Measurements from ENCODE around the gene APPBP2.
"Not testable (repeated sequence)": the region's sequence is repeated elsewhere in the genome, so short reads cannot be mapped to it uniquely, and the experiment has no call there.

The APPBP2 gene

GRCh38 chr17:60430561-60430960 is 95.5 kb downstream of the APPBP2 start:
- not testable (repeated sequence) for DNase-seq

- DNase-seq: not testable (repeated sequence)
Observed at GRCh38 chr17:60428491-60428890, 97.6 kb downstream of the APPBP2 start.

- no peak for DNase-seq
Observed at GRCh38 chr17:60426596-60426995, 99.4 kb downstream of the APPBP2 start.

- no peak for DNase-seq
Observed at GRCh38 chr17:60425626-60426025, 100.4 kb downstream of the APPBP2 start.

GRCh38 chr17:60423865-60424264 is 102.2 kb downstream of the APPBP2 start:
- DNase-seq: no peak

- no peak for DNase-seq
Observed at GRCh38 chr17:60422162-60422665, 103.8 kb downstream of the APPBP2 start, which contains the start of gene CHCT1. CHCT1 (plus strand) TSS chr17:60422489; CDS start chr17:60422593, 104 bp downstream.

GRCh38 chr17:60421273-60422161 is 104.5 kb downstream of the APPBP2 start:
- no peak for DNase-seq

GRCh38 chr17:60419875-60420274 is 106.2 kb downstream of the APPBP2 start:
- DNase-seq: not testable (repeated sequence)

GRCh38 chr17:60419003-60419402 is 107.0 kb downstream of the APPBP2 start:
- DNase-seq: not testable (repeated sequence)

GRCh38 chr17:60416368-60416925 is 109.6 kb downstream of the APPBP2 start:
- no peak for DNase-seq

GRCh38 chr17:60415146-60415545 is 110.9 kb downstream of the APPBP2 start:
- DNase-seq: no peak

GRCh38 chr17:60412701-60413100 is 113.3 kb downstream of the APPBP2 start:
- DNase-seq: no peak

- DNase-seq: no peak
Observed at GRCh38 chr17:60410001-60410400, 116.0 kb downstream of the APPBP2 start.

- DNase-seq: no peak
Observed at GRCh38 chr17:60406887-60407286, 119.2 kb downstream of the APPBP2 start.

- DNase-seq: no peak
Observed at GRCh38 chr17:60403962-60404361, 122.1 kb downstream of the APPBP2 start.

GRCh38 chr17:60403523-60403810 is 122.6 kb downstream of the APPBP2 start:
- DNase-seq: no peak

GRCh38 chr17:60401819-60402218 is 124.2 kb downstream of the APPBP2 start:
- no peak for DNase-seq

- DNase-seq: no peak
Observed at GRCh38 chr17:60398227-60398959, 127.6 kb downstream of the APPBP2 start.

GRCh38 chr17:60396412-60396811 is 129.6 kb downstream of the APPBP2 start:
- DNase-seq: no peak

GRCh38 chr17:60395508-60396065 is 130.5 kb downstream of the APPBP2 start:
- DNase-seq: no peak

GRCh38 chr17:60393840-60394723 is 132.0 kb downstream of the APPBP2 start:
- DNase-seq: no peak
